Naive thymus-derived CD4-positive, alpha-beta T cell (primary cell): ENCODE results near the gene PRRC2B. TPM values are rescaled to one million over a fixed set of nuclear protein-coding genes. Genes with fewer than 3 reads are reported as not detected.

Source experiments
- ATAC-seq: fragments of 150-1000 bp; cut with Tn5 transposase; 2 replicates; pipeline ENCODE4 v1.10.0; 2021; ENCODE audit warnings: mild to moderate bottlenecking, moderate library complexity
- CTCF ChIA-PET: fragments of 350-600 bp; sonication (Branson Sonifier 250); formaldehyde crosslinking; loops from one replicate; lab custom pipeline; 2021; ENCODE audit warnings: antibody characterized with exemption; lab: Charles Lee
- POLR2A ChIA-PET: fragments of 350-600 bp; sonication (Branson Sonifier 250); formaldehyde crosslinking; loops from one replicate; lab custom pipeline; 2021; ENCODE audit warnings: antibody characterized with exemption, inconsistent platforms; lab: Charles Lee
- DNase-seq, 9 donors: peaks; one replicate each; pipeline versions ENCODE4 v3.0.0 to v3.0.0-alpha.2; 2020 to 2022; ENCODE audit warnings: mixed read lengths in 1 of 9
- H3K27ac ChIP-seq: one replicate; pipeline ENCODE4 v1.7.0; 2013; ENCODE audit warnings: mild to moderate bottlenecking, low read depth, low read length, moderate library complexity
- H3K27me3 ChIP-seq, 2 donors: one replicate each; pipeline ENCODE4 v1.7.0; 2013; ENCODE audit warnings: low read length in 2 of 2, mild to moderate bottlenecking in 2 of 2, moderate library complexity in 2 of 2; ENCODE audit not compliant: control insufficient read depth in 2 of 2, insufficient read depth in 2 of 2
- H3K36me3 ChIP-seq, 3 experiments: 1 replicate in 2 of 3; 2 replicates in 1 of 3; pipeline ENCODE4 v1.7.0; 2013; ENCODE audit warnings: low read length in 3 of 3, mild to moderate bottlenecking in 3 of 3, moderate library complexity in 1 of 3; ENCODE audit not compliant: insufficient read depth in 3 of 3, control insufficient read depth in 2 of 3
- H3K4me1 ChIP-seq, 2 donors: one replicate each; pipeline ENCODE4 v1.7.0; 2013; ENCODE audit warnings: low read length in 2 of 2, mild to moderate bottlenecking in 2 of 2, moderate library complexity in 1 of 2; ENCODE audit not compliant: control insufficient read depth in 2 of 2, insufficient read depth in 2 of 2
- H3K4me3 ChIP-seq: 2 replicates; pipeline ENCODE4 v1.7.0; 2013; ENCODE audit warnings: mild to moderate bottlenecking, low read length
- H3K9me3 ChIP-seq, 3 experiments: 1 replicate in 2 of 3; 2 replicates in 1 of 3; pipeline ENCODE4 v1.7.0; 2013; ENCODE audit warnings: low read length in 3 of 3; ENCODE audit not compliant: control insufficient read depth in 2 of 3
- H3K27ac Mint-ChIP-seq, 9 donors: one replicate each; pipeline ENCODE4 v1.8.0; 2020 to 2022; ENCODE audit warnings: mixed read lengths in 9 of 9, mild to moderate bottlenecking in 8 of 9, moderate library complexity in 5 of 9, inconsistent platforms in 2 of 9
- H3K27me3 Mint-ChIP-seq, 5 donors: one replicate each; pipeline ENCODE4 v1.8.0; 2021 to 2022; ENCODE audit warnings: mixed read lengths in 5 of 5, mild to moderate bottlenecking in 1 of 5
- H3K36me3 Mint-ChIP-seq, 5 donors: one replicate each; pipeline ENCODE4 v1.8.0; 2020 to 2022; ENCODE audit warnings: mixed read lengths in 5 of 5, mild to moderate bottlenecking in 3 of 5, inconsistent platforms in 1 of 5
- H3K4me1 Mint-ChIP-seq, 7 donors: one replicate each; pipeline ENCODE4 v1.8.0; 2020 to 2022; ENCODE audit warnings: mixed read lengths in 7 of 7, mild to moderate bottlenecking in 3 of 7, inconsistent platforms in 1 of 7
- H3K4me3 Mint-ChIP-seq, 10 donors: one replicate each; pipeline ENCODE4 v1.8.0; 2020 to 2022; ENCODE audit warnings: mild to moderate bottlenecking in 10 of 10, mixed read lengths in 10 of 10, moderate library complexity in 6 of 10, inconsistent platforms in 2 of 10
- H3K9me3 Mint-ChIP-seq, 11 donors: one replicate each; pipeline ENCODE4 v1.8.0; 2020 to 2022; ENCODE audit warnings: mixed read lengths in 11 of 11, mild to moderate bottlenecking in 4 of 11, inconsistent platforms in 1 of 11, moderate library complexity in 1 of 11
- intact Hi-C, 2 donors: fragments of 100-400 bp; cut with micrococcal nuclease; formaldehyde crosslinking; loops; one replicate each; pipeline ENCODE4 v1.15.1; 2023
- polyA plus RNA-seq, 2 donors: library from polyadenylated mRNA; unstranded; fragments of 300-500 nt; fragmentation: Illumina TruSeq; gene quantifications; one replicate each; pipeline ENCODE4 v1.2.3, GENCODE V29; 2021
- total RNA-seq, 6 experiments: library from RNA in 5 of 6; stranded (reverse) in 5 of 6; gene quantifications; 1 replicate in 5 of 6; 2 replicates in 1 of 6; pipeline ENCODE4 v1.2.3 and lab custom pipeline; 2021 to 2026

The PRRC2B gene
- total and polyA plus RNA-seq, 7 experiments from 2014 or later: 29.8 to 382 (median 227) TPM

- no peak overlapping the region for H3K4me3 Mint-ChIP-seq
- no peaks in the 10 kb centered on the region for H3K27me3 Mint-ChIP-seq
- Histone ChIP-seq H3K27me3 (no peaks in the 10 kb centered on the region), H3K36me3 (peaks cover 38 to 95% (median 58%) of the 10 kb centered on the region in 3 experiments), H3K9me3 (no peaks in the 10 kb centered on the region), H3K27ac (no peak overlapping the region), H3K4me1 (no peaks in the 10 kb centered on the region), H3K4me3 (no peak overlapping the region)
- ChIA-PET POLR2A (no interaction called here), CTCF (interaction anchor here (6.1 kb wide), 1 partner anchor 133 kb away, joined by 45 read pairs; no protein-coding TSS in a partner anchor)
- H3K9me3 Mint-ChIP-seq: no peaks in the 10 kb centered on the region
- peak overlapping the region in 3 of 9 donors; percentile 28 to 72 (median 66) for H3K27ac Mint-ChIP-seq
- no peak for ATAC-seq
- no peak for DNase-seq
- intact Hi-C loops: no loop called here
- H3K4me1 Mint-ChIP-seq: peaks cover 0 to 10% (median 2%) of the 10 kb centered on the region in 7 donors
- peaks cover 0 to 46% (median 19%) of the 10 kb centered on the region in 5 donors for H3K36me3 Mint-ChIP-seq
Observed at GRCh38 chr9:131482343-131483006, 88.6 kb downstream of the PRRC2B start.

- Histone ChIP-seq H3K4me3 (no peak overlapping the region), H3K27ac (no peak overlapping the region), H3K36me3 (peaks cover 44 to 96% (median 55%) of the 10 kb centered on the region in 3 experiments), H3K4me1 (no peaks in the 10 kb centered on the region), H3K9me3 (no peaks in the 10 kb centered on the region), H3K27me3 (no peaks in the 10 kb centered on the region)
- H3K4me3 Mint-ChIP-seq: no peak overlapping the region
- no peaks in the 10 kb centered on the region for H3K9me3 Mint-ChIP-seq
- POLR2A ChIA-PET: no interaction called here
- CTCF ChIA-PET: interaction anchor here (0.9 kb wide), 1 partner anchor 66 kb away, joined by 3 read pairs; no protein-coding TSS in a partner anchor
- H3K36me3 Mint-ChIP-seq: peaks cover under 1 to 52% (median 21%) of the 10 kb centered on the region in 5 donors
- DNase-seq (no peak), ATAC-seq (no peak)
- no peaks in the 10 kb centered on the region for H3K27me3 Mint-ChIP-seq
- peak overlapping the region in 3 of 9 donors; percentile 19 to 33 (median 31) for H3K27ac Mint-ChIP-seq
- intact Hi-C loops: no loop called here
- peaks cover 0 to 12% (median 2%) of the 10 kb centered on the region in 7 donors for H3K4me1 Mint-ChIP-seq
Observed at GRCh38 chr9:131483319-131484050, 89.6 kb downstream of the PRRC2B start.

GRCh38 chr9:131484051-131484445 is 90.2 kb downstream of the PRRC2B start:
- Mint-ChIP-seq H3K4me3 (no peak overlapping the region), H3K36me3 (peaks cover 4 to 55% (median 23%) of the 10 kb centered on the region in 5 donors), H3K9me3 (no peaks in the 10 kb centered on the region), H3K27ac (peak overlapping the region in 3 of 9 donors; percentile 31 to 69 (median 33)), H3K27me3 (no peaks in the 10 kb centered on the region), H3K4me1 (peaks cover 0 to 16% (median 6%) of the 10 kb centered on the region in 7 donors)
- CTCF ChIA-PET: interaction anchor here (0.9 kb wide), 1 partner anchor 67 kb away, joined by 3 read pairs; no protein-coding TSS in a partner anchor
- intact Hi-C loops: no loop called here
- no peak for DNase-seq
- H3K27ac ChIP-seq: no peak overlapping the region
- POLR2A ChIA-PET: no interaction called here
- H3K4me3 ChIP-seq: no peak overlapping the region
- no peak for ATAC-seq
- peaks cover 47 to 96% (median 54%) of the 10 kb centered on the region in 3 experiments for H3K36me3 ChIP-seq
- no peaks in the 10 kb centered on the region for H3K27me3 ChIP-seq
- H3K4me1 ChIP-seq: no peaks in the 10 kb centered on the region
- no peaks in the 10 kb centered on the region for H3K9me3 ChIP-seq

GRCh38 chr9:131484560-131485185 is 90.8 kb downstream of the PRRC2B start:
- Histone ChIP-seq H3K9me3 (no peaks in the 10 kb centered on the region), H3K4me3 (no peak overlapping the region), H3K27ac (no peak overlapping the region), H3K27me3 (no peaks in the 10 kb centered on the region), H3K36me3 (peaks cover 43 to 96% (median 53%) of the 10 kb centered on the region in 3 experiments), H3K4me1 (no peaks in the 10 kb centered on the region)
- Mint-ChIP-seq H3K27me3 (no peaks in the 10 kb centered on the region), H3K4me1 (peaks cover 0 to 16% (median 7%) of the 10 kb centered on the region in 7 donors), H3K27ac (peak overlapping the region in 5 of 9 donors; percentile 1 to 69 (median 29)), H3K36me3 (peaks cover 4 to 52% (median 20%) of the 10 kb centered on the region in 5 donors), H3K9me3 (no peaks in the 10 kb centered on the region), H3K4me3 (no peak overlapping the region)
- no peak for DNase-seq
- ChIA-PET POLR2A (no interaction called here), CTCF (no interaction called here)
- intact Hi-C loops: no loop called here
- no peak for ATAC-seq

- ATAC-seq (no peak), DNase-seq (no peak)
- Mint-ChIP-seq H3K4me3 (no peak overlapping the region), H3K27ac (peak overlapping the region in 2 of 9 donors; percentile 9 to 31), H3K27me3 (no peaks in the 10 kb centered on the region), H3K4me1 (peaks cover 0 to 16% (median 10%) of the 10 kb centered on the region in 7 donors), H3K36me3 (peaks cover 9 to 54% (median 24%) of the 10 kb centered on the region in 5 donors), H3K9me3 (no peaks in the 10 kb centered on the region)
- Histone ChIP-seq H3K4me3 (no peak overlapping the region), H3K36me3 (peaks cover 39 to 96% (median 50%) of the 10 kb centered on the region in 3 experiments), H3K4me1 (no peaks in the 10 kb centered on the region), H3K27ac (no peak overlapping the region), H3K27me3 (no peaks in the 10 kb centered on the region), H3K9me3 (no peaks in the 10 kb centered on the region)
- CTCF ChIA-PET: no interaction called here
- intact Hi-C loops: no loop called here
- POLR2A ChIA-PET: no interaction called here
Observed at GRCh38 chr9:131485206-131485605, 91.3 kb downstream of the PRRC2B start.

- Histone ChIP-seq H3K9me3 (no peaks in the 10 kb centered on the region), H3K27ac (no peak overlapping the region), H3K4me3 (no peak overlapping the region), H3K27me3 (no peaks in the 10 kb centered on the region), H3K36me3 (peaks cover 41 to 96% (median 46%) of the 10 kb centered on the region in 3 experiments), H3K4me1 (no peaks in the 10 kb centered on the region)
- no peaks in the 10 kb centered on the region for H3K27me3 Mint-ChIP-seq
- H3K4me1 Mint-ChIP-seq: peaks cover 0 to 16% (median 10%) of the 10 kb centered on the region in 7 donors
- peaks cover 13 to 57% (median 28%) of the 10 kb centered on the region in 5 donors for H3K36me3 Mint-ChIP-seq
- H3K4me3 Mint-ChIP-seq: no peak overlapping the region
- ChIA-PET CTCF (interaction anchor here (0.6 kb wide), 1 partner anchor 76 kb away, joined by 3 read pairs; no protein-coding TSS in a partner anchor), POLR2A (no interaction called here)
- intact Hi-C loops: no loop called here
- H3K9me3 Mint-ChIP-seq: peaks cover 0 to 1% (median 0%) of the 10 kb centered on the region in 11 donors
- peak overlapping the region in 4 of 9 donors; percentile 13 to 67 (median 35) for H3K27ac Mint-ChIP-seq
- DNase-seq (no peak), ATAC-seq (no peak)
Observed at GRCh38 chr9:131485728-131486422, 92.0 kb downstream of the PRRC2B start.
